Stimulated activated CD4-positive, alpha-beta T cell treated with anti-CD3 and anti-CD28 coated beads, Interleukin-1b, Interleukin-23, amount 100 ng/mL, for 4 hours (primary cell): ENCODE data around the gene ASZ1.

Source experiments
- DNase-seq, 2 donors: peaks; one replicate each; pipeline ENCODE4 v3.0.0-alpha.2; 2020; ENCODE audit warnings: low read depth in 2 of 2

The ASZ1 gene

GRCh38 chr7:117346161-117346560 is 81.1 kb downstream of the ASZ1 start:
- DNase-seq = no peak

- DNase-seq = no peak
Observed at GRCh38 chr7:117338020-117338419, 89.3 kb downstream of the ASZ1 start.

DNA sequence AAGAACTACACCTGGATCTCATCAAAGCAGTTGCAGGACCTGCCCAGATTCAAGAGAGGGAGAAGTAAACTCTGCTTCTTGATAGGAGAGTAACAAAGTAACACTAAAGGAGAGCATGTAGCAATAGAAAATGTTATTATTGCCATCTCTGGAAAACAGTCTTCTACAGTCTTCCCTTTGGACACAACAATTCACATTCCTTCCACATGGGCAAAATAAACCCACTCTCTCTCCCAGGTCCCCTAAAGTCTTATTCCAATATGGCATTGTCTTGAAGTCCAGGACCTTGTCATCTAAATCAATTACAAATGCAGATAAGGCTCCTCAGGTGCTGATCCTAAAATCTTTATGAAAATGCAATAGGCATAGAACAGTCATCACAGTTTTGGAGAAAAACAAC is 94.1 kb downstream of the ASZ1 start:
- no peak for DNase-seq

DNA sequence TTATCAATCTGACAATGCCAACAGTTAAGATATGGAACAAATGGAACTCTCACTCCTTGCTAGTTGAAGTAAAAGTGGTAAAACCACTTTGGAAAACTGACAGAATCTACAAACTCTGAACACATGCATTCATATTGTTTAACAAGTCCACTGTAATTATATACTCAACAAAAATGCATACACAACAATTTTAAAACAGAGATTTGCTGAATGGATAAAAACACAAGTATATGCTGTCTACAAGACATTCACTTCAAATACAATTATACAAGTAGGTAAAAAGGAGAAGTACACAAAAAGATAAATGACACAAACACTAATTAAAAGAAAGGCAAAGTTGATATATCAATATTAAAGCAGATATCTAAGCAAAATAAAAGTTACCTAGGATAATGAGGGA is 95.3 kb downstream of the ASZ1 start:
- no peak for DNase-seq

- DNase-seq = no peak
Observed at GRCh38 chr7:117325836-117326235, 101.5 kb downstream of the ASZ1 start.

DNA sequence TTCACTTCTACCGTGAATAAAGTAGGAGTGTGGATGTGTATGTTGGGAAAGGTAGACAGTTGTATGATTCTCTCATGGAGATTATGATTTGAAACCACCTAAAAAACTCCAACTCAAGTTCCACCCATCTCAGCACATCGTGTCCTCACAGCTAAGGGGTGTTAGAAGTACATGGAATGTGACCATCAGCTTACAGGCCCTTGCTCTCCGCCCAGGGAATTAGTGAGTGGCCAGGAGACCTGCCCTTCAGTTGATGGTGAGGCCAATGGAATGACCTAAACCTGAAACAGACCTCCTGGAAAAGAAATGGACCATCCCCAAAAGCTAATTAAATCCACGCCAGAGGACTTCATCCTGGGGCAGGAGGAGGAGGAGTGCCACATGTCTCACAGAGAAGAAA is 102.3 kb downstream of the ASZ1 start:
- no peak for DNase-seq

DNA sequence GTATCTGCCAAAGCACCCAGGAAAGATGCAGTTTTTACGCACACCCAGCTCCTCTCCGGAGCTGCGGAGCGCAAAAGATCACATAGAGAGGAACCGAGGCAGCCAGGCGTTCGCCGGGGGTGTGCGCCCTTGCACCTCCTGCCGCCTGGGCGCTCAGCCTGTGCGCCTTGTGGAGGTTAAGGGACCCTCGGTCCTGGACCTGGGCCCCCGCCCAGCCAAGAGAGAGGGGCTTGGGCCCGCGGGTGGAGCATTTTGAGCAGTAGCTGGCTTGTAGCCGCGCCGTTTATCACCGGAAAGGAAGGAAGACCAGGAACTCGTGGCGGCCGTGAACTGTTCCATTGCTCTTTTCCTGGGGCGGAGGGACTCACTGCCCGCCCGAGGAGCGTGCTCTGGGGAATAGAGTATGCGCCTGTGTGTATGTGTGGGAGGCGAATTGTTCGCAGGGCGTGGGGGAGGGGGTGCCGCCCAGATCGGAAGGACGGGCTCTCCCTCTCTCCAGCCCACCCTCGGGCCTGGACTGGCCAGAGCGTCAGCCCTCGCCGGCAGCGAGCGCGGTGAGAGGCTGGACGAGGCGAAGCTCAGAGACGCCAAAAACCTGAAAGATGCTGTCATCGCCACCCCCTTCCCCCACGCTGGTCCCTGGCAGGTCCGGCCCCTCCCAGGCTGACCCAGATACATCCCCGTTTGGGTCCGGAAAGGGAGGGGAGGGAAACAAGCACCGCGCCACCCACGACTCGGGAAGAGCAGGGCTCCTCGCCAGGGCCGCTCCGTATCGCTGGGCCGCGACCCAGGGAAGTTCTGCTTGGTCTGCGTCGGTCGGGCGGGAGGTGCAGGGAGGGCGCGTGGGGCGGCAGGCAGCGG is 103.2 kb downstream of the ASZ1 start:
- no peak for DNase-seq

GRCh38 chr7:117323305-117323850 is 103.9 kb downstream of the ASZ1 start:
- no peak for DNase-seq

DNA sequence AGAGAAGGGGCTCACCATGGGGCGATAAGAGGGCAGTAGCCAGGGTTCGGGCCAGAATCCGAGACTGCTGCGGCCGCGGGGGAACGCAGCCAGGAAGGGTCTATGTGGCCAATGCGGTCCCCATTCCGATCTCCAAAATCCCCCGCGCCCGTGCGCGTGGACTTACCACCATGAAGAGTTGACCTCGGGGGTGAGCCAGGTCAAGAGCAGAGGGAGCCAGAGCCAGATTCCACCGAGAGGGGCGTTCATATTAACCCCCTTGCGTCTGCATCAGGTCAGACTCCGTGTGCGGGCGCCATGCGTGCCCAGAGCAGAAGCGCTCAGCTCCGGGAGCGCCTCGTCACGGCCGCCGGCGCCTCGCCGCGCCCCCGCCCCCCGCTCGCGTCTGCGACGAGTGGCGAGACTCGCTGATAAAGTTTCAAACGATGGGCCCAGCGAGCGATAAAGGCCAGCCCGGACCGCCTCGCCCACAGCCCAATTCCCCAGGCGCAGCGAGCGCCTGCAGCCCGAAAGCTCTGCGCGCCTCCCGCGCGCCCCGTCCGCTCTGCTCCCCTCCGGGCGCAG is 104.5 kb downstream of the ASZ1 start, which contains the start of gene WNT2:
TSS of gene WNT2 (minus strand) at position 318 of the 564 bp plus-strand sequence. CDS start at position 249, 69 bp downstream.
- no peak for DNase-seq

- no peak for DNase-seq
Observed at GRCh38 chr7:117320523-117320922, 106.8 kb downstream of the ASZ1 start.

GRCh38 chr7:117319181-117319580 is 108.1 kb downstream of the ASZ1 start:
- DNase-seq = no peak

DNA sequence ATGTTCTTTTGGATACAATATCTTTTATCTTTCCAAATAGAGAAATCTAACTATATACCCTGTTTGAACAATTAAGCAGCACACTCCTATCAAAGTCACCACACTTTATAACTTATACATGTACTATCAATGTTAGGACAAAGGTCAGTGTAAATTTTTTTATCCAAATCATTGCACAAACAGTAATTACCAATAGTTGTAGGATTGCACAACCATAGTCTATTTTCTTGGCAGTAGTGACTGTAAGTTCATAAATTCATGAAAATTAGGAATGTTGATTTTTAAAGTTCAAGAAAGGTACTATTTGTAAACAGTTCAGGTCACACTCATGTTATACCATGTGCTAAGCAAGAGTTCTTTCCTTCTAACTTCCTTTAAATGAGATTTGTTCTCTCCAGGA is 113.7 kb downstream of the ASZ1 start:
- no peak for DNase-seq
